ENCODE measurements around the gene CAMK1. TPM values are rescaled to one million over a fixed set of nuclear protein-coding genes. Genes with fewer than 3 reads are reported as not detected.
A peak's percentile ranks its signal among the peaks of the same experiment; 100 is the strongest.

Gene CAMK1
- total and polyA plus RNA-seq, 2 of the 4 experiments (the other 2 are of a cell fraction) = 33.3 to 36.4 TPM

GRCh38 chr3:9754678-9755077 is 15.1 kb downstream of the CAMK1 start:
- Histone ChIP-seq H3K4ac (ENCODE audit: low read depth, low read length) (no peak overlapping the region), H3K4me3 (ENCODE audit: insufficient read depth, low read depth, low read length) (no peak overlapping the region), H2AFZ (replicated peaks; ENCODE audit: low read length, poor library complexity) (no peak overlapping the region), H3K9me1 (ENCODE audit: insufficient read depth, low read length) (peaks cover 9% of the 10 kb centered on the region; the same call in 1 of the 2 replicates), H3K9me3 (ENCODE audit: control insufficient read depth, insufficient read depth, low read length) (no peaks in the 10 kb centered on the region), H3K56ac (ENCODE audit: extremely low read depth, insufficient read depth, low read length) (no peak overlapping the region), H3K9ac (ENCODE audit: low read depth, low read length) (no peak overlapping the region), H2AK9ac (replicated peaks; ENCODE audit: low read depth, low read length, poor library complexity) (peak overlapping the region; percentile 7), H3K79me1 (ENCODE audit: low read depth in 1 of 2, low read length in 2 of 2) (peaks cover 13 to 25% of the 10 kb centered on the region in 2 experiments), H4K8ac (ENCODE audit: low read depth in 2 of 2, low read length in 2 of 2) (no peak overlapping the region), H2AK5ac (ENCODE audit: low read depth, low read length) (no peak overlapping the region), H2BK20ac (ENCODE audit: low read depth, low read length) (no peak overlapping the region), H2BK15ac (ENCODE audit: low read depth, low read length) (no peak overlapping the region), H3K27me3 (ENCODE audit: control insufficient read depth, insufficient read depth, low read length) (no peaks in the 10 kb centered on the region), H3K23ac (ENCODE audit: low read depth, low read length) (no peak overlapping the region), H3K18ac (ENCODE audit: low read depth, low read length) (no peak overlapping the region), H3K4me2 (ENCODE audit: low read depth, low read length) (no peak overlapping the region), H3K36me3 (ENCODE audit: control insufficient read depth, insufficient read depth, low read length) (peaks cover 40% of the 10 kb centered on the region), H4K91ac (ENCODE audit: insufficient read depth, low read depth, low read length) (no peak overlapping the region), H2BK5ac (ENCODE audit: low read depth, low read length, poor library complexity, severe bottlenecking) (no peak overlapping the region), H3K27ac (ENCODE audit: insufficient read depth, low read length) (no peak overlapping the region), H4K5ac (ENCODE audit: low read depth, low read length) (no peak overlapping the region), H3K14ac (replicated peaks; ENCODE audit: low read depth, low read length) (no peak overlapping the region), H4K20me1 (ENCODE audit: insufficient read depth, low read length) (no peaks in the 10 kb centered on the region), H3K4me1 (ENCODE audit: control insufficient read depth, insufficient read depth, low read length) (peaks cover 4% of the 10 kb centered on the region), H2BK120ac (ENCODE audit: low read depth, low read length) (no peak overlapping the region)
- intact Hi-C loops (cut with micrococcal nuclease) (no loop called here), dilution Hi-C loops (cut with HindIII; ENCODE audit: low sequenced_read_pairs, unreplicated experiment) (no loop called here), in situ Hi-C loops (cut with MboI; ENCODE audit: low sequenced_read_pairs) (no loop called here)
- DNase-seq (no peak), ATAC-seq (ENCODE audit: low read depth) (no peak)
- TF ChIP-seq BHLHE40 (IDR thresholded peaks at IDR 0.05; ENCODE audit: low read depth, low read length) (no peak), MAFK (IDR thresholded peaks at IDR 0.05; ENCODE audit: low read depth, low read length) (no peak), CHD1 (IDR thresholded peaks at IDR 0.05; ENCODE audit: low read depth, low read length) (no peak)
- ChIA-PET CTCF (no interaction called here), POLR2A (ENCODE audit: unreplicated experiment) (no interaction called here)
- WGBS, 2 experiments (ENCODE audit: extremely low coverage in 2 of 2, insufficient read length in 1 of 2) = 97% methylated on average over 6 of the region's 8 CpGs; no CpG with 5 or more reads in 1 of the 2 experiments
- no TSS peak for BruUV-seq (replicated peaks)

All from IMR-90 (cell line).